K562 (cell line): ENCODE data around the gene DOK7. TPM values are rescaled to one million over a fixed set of nuclear protein-coding genes. Genes with fewer than 3 reads are reported as not detected.

Experiments
- ATAC-seq: fragments of 200-7000 bp; cut with Tn5 transposase; 3 replicates; pipeline ENCODE4 v1.9.1; 2020; ENCODE audit warnings: moderate library complexity
- BruUV-seq: library from RNA; stranded (reverse); fragments of 400-500 nt; replicated peaks from 2 replicates; lab custom pipeline; 2021; lab: Mats Ljungman, UMichigan
- CTCF ChIA-PET: fragments of 300-600 bp; formaldehyde crosslinking; extraction: SDS; loops from one replicate; lab custom pipeline; 2021; ENCODE audit warnings: low intra/inter-chr PET ratio; lab: Yijun Ruan, JAX
- POLR2A ChIA-PET: fragments of 300-600, 350-650 bp; sonication (Branson Sonifier 250); formaldehyde crosslinking; extraction: SDS; loops from one replicate; lab custom pipeline; 2021; ENCODE audit warnings: antibody characterized with exemption, inconsistent platforms; lab: Yijun Ruan, JAX
- DNase-seq, 4 experiments: peaks; one replicate each; pipeline versions ENCODE4 v3.0.0 to v3.0.0-alpha.2; 2011 to 2018; ENCODE audit warnings: low spot score in 3 of 4, mixed read lengths in 3 of 4; ENCODE audit errors: extremely low read depth in 1 of 4
- FAIRE-seq: peaks from 2 replicates; lab custom pipeline; 2011; peaks lifted over from hg19 to GRCh38; lab: Jason Lieb, UNC
- H2AFZ ChIP-seq: 2 replicates; pipeline ENCODE4 v1.6.0; 2011; ENCODE audit warnings: low read depth, low read length, control low read depth, inconsistent platforms
- H3K27ac ChIP-seq: fragments of 200-600 bp; 3 replicates; pipeline ENCODE4 v1.8.0; 2011; ENCODE audit warnings: low read depth, mild to moderate bottlenecking, control low read depth, inconsistent platforms, low read length, moderate library complexity, mixed read lengths; ENCODE audit errors: extremely low read depth
- H3K27me3 ChIP-seq, 2 experiments: fragments of 300-600 bp in 1 of 2; 2 replicates in 1 of 2; 3 replicates in 1 of 2; pipeline versions ENCODE4 v1.6.0 to v1.8.0; 2011; ENCODE audit warnings: inconsistent platforms in 2 of 2, low read length in 2 of 2, mild to moderate bottlenecking in 1 of 2, mixed read lengths in 1 of 2, moderate library complexity in 1 of 2; ENCODE audit not compliant: control insufficient read depth in 2 of 2, insufficient read depth in 2 of 2
- H3K36me3 ChIP-seq: fragments of 300-600 bp; 3 replicates; pipeline ENCODE4 v1.8.0; 2011; ENCODE audit warnings: mild to moderate bottlenecking, low read length, inconsistent platforms; ENCODE audit not compliant: control insufficient read depth, insufficient read depth
- H3K4me1 ChIP-seq, 2 experiments: fragments of 200-600 bp in 1 of 2; replicated peaks in 1 of 2; 2 replicates in 1 of 2; 3 replicates in 1 of 2; pipeline versions ENCODE4 v1.5.1 to v1.8.0; 2011; ENCODE audit warnings: inconsistent platforms in 2 of 2, low read length in 2 of 2, mild to moderate bottlenecking in 1 of 2, mixed read lengths in 1 of 2, moderate library complexity in 1 of 2; ENCODE audit not compliant: control insufficient read depth in 2 of 2, insufficient read depth in 2 of 2
- H3K4me2 ChIP-seq: 2 replicates; pipeline ENCODE4 v1.6.1; 2011; ENCODE audit warnings: low read length, control low read depth, inconsistent platforms, mixed read lengths; ENCODE audit not compliant: insufficient read depth
- H3K4me3 ChIP-seq: fragments of 200-600 bp; sonication (generic), shearing (Covaris generic); 2 replicates; pipeline ENCODE4 v1.5.1; 2016; ENCODE audit warnings: control low read depth, inconsistent platforms
- H3K79me2 ChIP-seq: fragments of 200-600 bp; 3 replicates; pipeline ENCODE4 v1.8.0; 2011; ENCODE audit warnings: low read length, inconsistent platforms; ENCODE audit not compliant: control insufficient read depth, insufficient read depth
- H3K9ac ChIP-seq, 2 experiments: 2 replicates each; pipeline versions ENCODE4 v1.6.0 to v1.6.1; 2011; ENCODE audit warnings: low read depth in 2 of 2, low read length in 2 of 2, control low read depth in 1 of 2, inconsistent platforms in 1 of 2, mild to moderate bottlenecking in 1 of 2, mixed read lengths in 1 of 2; ENCODE audit not compliant: insufficient read depth in 1 of 2
- H3K9me1 ChIP-seq: one replicate; pipeline ENCODE4 v1.6.0; 2011; ENCODE audit warnings: inconsistent platforms, mild to moderate bottlenecking, low read length, moderate library complexity; ENCODE audit not compliant: control insufficient read depth, insufficient read depth
- H3K9me3 ChIP-seq: replicated peaks from 2 replicates; pipeline ENCODE4 v1.5.1; 2011; ENCODE audit warnings: low read depth, low read length, inconsistent platforms; ENCODE audit not compliant: control insufficient read depth, insufficient read depth
- H4K20me1 ChIP-seq: replicated peaks from 2 replicates; pipeline ENCODE4 v1.6.1; 2011; ENCODE audit warnings: low read length, inconsistent platforms, mixed read lengths; ENCODE audit not compliant: control insufficient read depth, insufficient read depth
- PRDM10 ChIP-seq: fragments of 450-650 bp; IDR thresholded peaks from 2 replicates; pipeline ENCODE4 v1.6.1; 2018; ENCODE audit not compliant: partially characterized antibody
- STAG1 ChIP-seq: sonication (generic); formaldehyde crosslinking; IDR thresholded peaks from 2 replicates; pipeline ENCODE4 v1.5.0; 2020; ENCODE audit warnings: missing genetic modification reagents, borderline replicate concordance
- WGBS: fragments of 100-300 bp; shearing (Covaris generic); methylation state at CpG from one replicate; pipeline ENCODE4 v1.1.6; 2016; ENCODE audit warnings: low coverage, mixed read lengths; ENCODE audit not compliant: insufficient coverage; ENCODE audit errors: missing lambda C conversion rate; 5-methylcytosine and 5-hydroxymethylcytosine counted together
- in situ Hi-C: fragments of 300-500 bp; cut with MboI; formaldehyde crosslinking; loops from 4 replicates; pipeline ENCODE4 v1.15.0; 2018; ENCODE audit warnings: inconsistent platforms, mixed read lengths
- intact Hi-C: fragments of 100-400 bp; cut with micrococcal nuclease; formaldehyde crosslinking; loops from 2 replicates; pipeline ENCODE4 v1.14.2; 2022
- polyA plus RNA-seq, 8 experiments: library from polyadenylated mRNA; depleted of rRNA in 4 of 8; stranded (reverse) in 5 of 8; unstranded in 3 of 8; fragments of >200 nt; fragmentation: Nextera tagmentation in 2 of 8; fragmentation: Illumina TruSeq in 1 of 8; extraction: Ambion mirVana in 2 of 8; extraction: Trizol in 1 of 8; gene quantifications; 2 replicates each; pipeline versions ENCODE4 v1.2.1 to v1.2.3, GENCODE V29; 2011 to 2014; ENCODE audit warnings: inconsistent platforms in 1 of 8, missing spikeins in 1 of 8
- total RNA-seq, 7 experiments: library from RNA; depleted of rRNA in 6 of 7; stranded (reverse); fragments of >200 nt in 6 of 7; fragmentation: Illumina TruSeq in 2 of 7; extraction: Trizol in 2 of 7; gene quantifications; 2 replicates each; pipeline versions ENCODE4 v1.2.1 to v1.2.3, GENCODE V29; 2011 to 2021; ENCODE audit warnings: low replicate concordance in 1 of 7

Gene DOK7
- total and polyA plus RNA-seq, 9 of the 15 experiments (the other 6 are each of a cell fraction or from before 2014, with no cell fraction given) = not detected

GRCh38 chr4:3426465-3427133 is 36.5 kb upstream of the DOK7 start:
- no peaks in the 10 kb centered on the region for H3K79me2 ChIP-seq
- TF ChIP-seq PRDM10 = peak; percentile 38
- no peak for TF ChIP-seq STAG1
- TF ChIP-seq, all 486 proteins: peak for 1
- Histone ChIP-seq H3K4me1 (peaks cover 0 to 28% of the 10 kb centered on the region in 2 experiments; a peak in 2 of 5 replicates), H3K4me2 (no peak overlapping the region), H4K20me1 (0 out of 2 replicates have a peak, but pooled peaks cover 12% of the 10 kb centered on the region), H3K27me3 (peaks cover 0 to 22% of the 10 kb centered on the region in 2 experiments; a peak in 2 of 5 replicates), H3K9me1 (no peaks in the 10 kb centered on the region), H3K9me3 (no peaks in the 10 kb centered on the region), H3K9ac (no peak overlapping the region), H3K4me3 (no peak overlapping the region), H3K27ac (no peak overlapping the region), H3K36me3 (no peaks in the 10 kb centered on the region), H2AFZ (no peak overlapping the region)
- no peak for DNase-seq
- WGBS = 14% methylated on average over 23 of the region's 24 CpGs
- ChIA-PET POLR2A (interaction anchor here (0.6 kb wide), 1 partner anchor 11 kb away, joined by 3 read pairs; no protein-coding TSS in a partner anchor), CTCF (no interaction called here)
- no TSS peak for BruUV-seq
- no peak; the same call in 2 of the 3 replicates for ATAC-seq
- intact Hi-C loops = no loop called here
- in situ Hi-C loops = no loop called here
- no peak for FAIRE-seq
